GM23338 (cell line): ENCODE measurements around the gene MAPK8IP2. TPM values are rescaled to one million over a fixed set of nuclear protein-coding genes. Genes with fewer than 3 reads are reported as not detected.
A peak's percentile ranks its signal among the peaks of the same experiment; 100 is the strongest.
"Not testable (repeated sequence)": the region's sequence is repeated elsewhere in the genome, so short reads cannot be mapped to it uniquely, and the experiment has no call there.

ENCODE experiments used
- ATAC-seq: fragments of 200-7000 bp; cut with Tn5 transposase; 3 replicates; pipeline ENCODE4 v1.9.1; 2020
- DNase-seq: peaks from one replicate; pipeline ENCODE4 v3.0.0-alpha.2; 2015; ENCODE audit warnings: low spot score
- H2AFZ ChIP-seq: fragments of 200-600 bp; sonication (generic); 2 replicates; pipeline ENCODE4 v1.8.0; 2016; ENCODE audit warnings: antibody characterized with exemption, mild to moderate bottlenecking, moderate library complexity
- H3F3A ChIP-seq: fragments of 200-600 bp; sonication (generic); replicated peaks from 2 replicates; pipeline ENCODE4 v1.8.0; 2017; ENCODE audit warnings: antibody characterized with exemption, mixed run types, low read depth
- H3K27ac ChIP-seq: fragments of 200-600 bp; sonication (generic); 2 replicates; pipeline ENCODE4 v1.6.1; 2016; ENCODE audit warnings: low read depth
- H3K27me3 ChIP-seq: fragments of 200-600 bp; sonication (generic); 2 replicates; pipeline ENCODE4 v1.8.0; 2016; ENCODE audit warnings: mild to moderate bottlenecking, mixed run types, moderate library complexity; ENCODE audit not compliant: insufficient read depth
- H3K36me3 ChIP-seq: fragments of 200-600 bp; sonication (generic); 2 replicates; pipeline ENCODE4 v1.8.0; 2016; ENCODE audit warnings: mild to moderate bottlenecking; ENCODE audit not compliant: insufficient read depth
- H3K4me1 ChIP-seq: fragments of 200-600 bp; sonication (generic); 2 replicates; pipeline ENCODE4 v1.8.0; 2016; ENCODE audit warnings: mild to moderate bottlenecking, moderate library complexity; ENCODE audit not compliant: insufficient read depth
- H3K4me2 ChIP-seq: fragments of 200-600 bp; sonication (generic); 2 replicates; pipeline ENCODE4 v1.7.1; 2017; ENCODE audit warnings: mixed run types
- H3K4me3 ChIP-seq: fragments of 200-600 bp; sonication (generic); 2 replicates; pipeline ENCODE4 v1.6.1; 2016; ENCODE audit warnings: mixed run types
- H3K79me2 ChIP-seq: fragments of 200-600 bp; sonication (generic); replicated peaks from 2 replicates; pipeline ENCODE4 v1.8.0; 2017; ENCODE audit warnings: mild to moderate bottlenecking; ENCODE audit not compliant: insufficient read depth
- H3K9me2 ChIP-seq: fragments of 200-600 bp; sonication (generic); 2 replicates; pipeline ENCODE4 v1.8.0; 2017; ENCODE audit not compliant: insufficient read depth
- H4K20me1 ChIP-seq: fragments of 200-600 bp; sonication (generic); replicated peaks from 2 replicates; pipeline ENCODE4 v1.8.0; 2017; ENCODE audit warnings: mild to moderate bottlenecking; ENCODE audit not compliant: insufficient read depth
- H3K27ac Mint-ChIP-seq: 2 replicates; pipeline ENCODE4 v1.8.0; 2020; ENCODE audit warnings: inconsistent platforms, mild to moderate bottlenecking, moderate library complexity, mixed read lengths
- H3K27me3 Mint-ChIP-seq: 3 replicates; pipeline ENCODE4 v1.8.0; 2022; ENCODE audit warnings: low read depth, mild to moderate bottlenecking, moderate library complexity, mixed read lengths, inconsistent platforms; ENCODE audit not compliant: insufficient read depth, poor library complexity
- H3K36me3 Mint-ChIP-seq: 3 replicates; pipeline ENCODE4 v1.8.0; 2021; ENCODE audit warnings: low read depth, mild to moderate bottlenecking, inconsistent platforms, moderate library complexity, mixed read lengths
- H3K4me1 Mint-ChIP-seq: 3 replicates; pipeline ENCODE4 v1.8.0; 2020; ENCODE audit warnings: mild to moderate bottlenecking, inconsistent platforms, mixed read lengths
- H3K4me3 Mint-ChIP-seq: 3 replicates; pipeline ENCODE4 v1.8.0; 2021; ENCODE audit warnings: moderate library complexity, mild to moderate bottlenecking, inconsistent platforms, mixed read lengths
- H3K9me3 Mint-ChIP-seq: 3 replicates; pipeline ENCODE4 v1.8.0; 2020; ENCODE audit warnings: moderate library complexity, mild to moderate bottlenecking, inconsistent platforms, mixed read lengths
- CREB1 ChIP-seq: fragments of 250-450 bp; sonication (Bioruptor Pico); IDR thresholded peaks from 2 replicates; pipeline ENCODE4 v1.5.0; 2020; ENCODE audit warnings: low read depth, mild to moderate bottlenecking, moderate library complexity
- CTCF ChIP-seq, 2 experiments: fragments of 200-600 bp in 1 of 2; sonication (generic) in 1 of 2; conservative IDR thresholded peaks; 2 replicates each; pipeline versions ENCODE4 v1.5.1 to v1.6.1; 2016 to 2017; ENCODE audit warnings: antibody characterized with exemption in 2 of 2, low read depth in 2 of 2, mild to moderate bottlenecking in 2 of 2, moderate library complexity in 1 of 2
- EZH2 ChIP-seq: fragments of 200-600 bp; sonication (generic); IDR thresholded peaks from one replicate; pipeline ENCODE4 v1.8.0; 2017; ENCODE audit warnings: antibody characterized with exemption, mild to moderate bottlenecking, low read depth; ENCODE audit not compliant: unreplicated experiment
- JUNB ChIP-seq: IDR thresholded peaks from one replicate; pipeline ENCODE4 v1.6.1; 2016; ENCODE audit warnings: antibody characterized with exemption; ENCODE audit not compliant: unreplicated experiment
- NANOG ChIP-seq: IDR thresholded peaks from 2 replicates; pipeline ENCODE4 v1.6.1; 2016; ENCODE audit warnings: antibody characterized with exemption, borderline replicate concordance
- POLR2AphosphoS5 ChIP-seq: IDR thresholded peaks from 2 replicates; pipeline ENCODE4 v1.6.1; 2016; ENCODE audit warnings: antibody characterized with exemption, low read depth
- REST ChIP-seq: IDR thresholded peaks from one replicate; pipeline ENCODE4 v1.6.1; 2018; ENCODE audit warnings: antibody characterized with exemption; ENCODE audit not compliant: unreplicated experiment
- STAT1 ChIP-seq: IDR thresholded peaks from one replicate; pipeline ENCODE4 v1.6.1; 2016; ENCODE audit warnings: antibody characterized with exemption; ENCODE audit not compliant: unreplicated experiment
- ZNF331 ChIP-seq: fragments of 250-450 bp; sonication (Bioruptor Pico); IDR thresholded peaks from 2 replicates; pipeline ENCODE4 v1.5.0; 2020; ENCODE audit warnings: low read depth, mild to moderate bottlenecking, moderate library complexity
- polyA plus RNA-seq: library from polyadenylated mRNA; unstranded; fragments of >200 nt; fragmentation: Nextera tagmentation; extraction: Ambion mirVana; gene quantifications from 2 replicates; pipeline ENCODE4 v1.2.1, GENCODE V29; 2016
- total RNA-seq: library from RNA; depleted of rRNA; stranded (reverse); fragments of >200 nt; shearing (Covaris generic); gene quantifications from 2 replicates; pipeline ENCODE4 v1.2.3, GENCODE V29; 2014
- TF ChIP-seq, protein P1 (sequence below): fragments of 250-450 bp; sonication (Bioruptor Pico); IDR thresholded peaks from 2 replicates; pipeline ENCODE4 v1.5.0; 2020; ENCODE audit warnings: mild to moderate bottlenecking, moderate library complexity

MAPK8IP2 gene
- total and polyA plus RNA-seq, 2 experiments from 2014 or later: 0.15 to 3.5 TPM

GRCh38 chr22:50640296-50640695 lies 39.7 kb downstream of the MAPK8IP2 start:
- H3K9me3 Mint-ChIP-seq, H4K20me1 ChIP-seq, H3K27ac Mint-ChIP-seq, H3K9me2 ChIP-seq, ATAC-seq, H3K4me2 ChIP-seq, H3K4me3 ChIP-seq, H3K79me2 ChIP-seq, H2AFZ ChIP-seq, H3K4me3 Mint-ChIP-seq, H3K36me3 ChIP-seq, H3K27ac ChIP-seq, H3F3A ChIP-seq, DNase-seq, H3K36me3 Mint-ChIP-seq: not testable (repeated sequence)
- H3K27me3 Mint-ChIP-seq: peaks cover 11% of the 10 kb centered on the region
- Histone ChIP-seq H3K4me1 (peaks cover 14% of the 10 kb centered on the region), H3K27me3 (peaks cover 22% of the 10 kb centered on the region)
- peaks cover 21% of the 10 kb centered on the region for H3K4me1 Mint-ChIP-seq

- Histone ChIP-seq H3K79me2 (no peaks in the 10 kb centered on the region), H4K20me1 (no peaks in the 10 kb centered on the region), H3K4me2 (peak overlapping the region; percentile 61), H3K27me3 (peaks cover 30% of the 10 kb centered on the region), H3K27ac (no peak overlapping the region), H3F3A (peaks cover 8% of the 10 kb centered on the region; the same call in 1 of the 2 replicates), H3K4me3 (peak overlapping the region; percentile 40), H2AFZ (peak overlapping the region; percentile 85), H3K4me1 (peaks cover 14% of the 10 kb centered on the region), H3K36me3 (no peaks in the 10 kb centered on the region), H3K9me2 (no peaks in the 10 kb centered on the region)
- ATAC-seq: no peak; the same call in 2 of the 3 replicates
- Mint-ChIP-seq H3K27me3 (peaks cover 11% of the 10 kb centered on the region), H3K9me3 (peaks cover 4% of the 10 kb centered on the region; the same call in 2 of the 3 replicates), H3K4me3 (no peak overlapping the region), H3K4me1 (peaks cover 21% of the 10 kb centered on the region), H3K36me3 (no peaks in the 10 kb centered on the region), H3K27ac (no peak overlapping the region)
- no peak for DNase-seq
- TF ChIP-seq, protein P1, sequence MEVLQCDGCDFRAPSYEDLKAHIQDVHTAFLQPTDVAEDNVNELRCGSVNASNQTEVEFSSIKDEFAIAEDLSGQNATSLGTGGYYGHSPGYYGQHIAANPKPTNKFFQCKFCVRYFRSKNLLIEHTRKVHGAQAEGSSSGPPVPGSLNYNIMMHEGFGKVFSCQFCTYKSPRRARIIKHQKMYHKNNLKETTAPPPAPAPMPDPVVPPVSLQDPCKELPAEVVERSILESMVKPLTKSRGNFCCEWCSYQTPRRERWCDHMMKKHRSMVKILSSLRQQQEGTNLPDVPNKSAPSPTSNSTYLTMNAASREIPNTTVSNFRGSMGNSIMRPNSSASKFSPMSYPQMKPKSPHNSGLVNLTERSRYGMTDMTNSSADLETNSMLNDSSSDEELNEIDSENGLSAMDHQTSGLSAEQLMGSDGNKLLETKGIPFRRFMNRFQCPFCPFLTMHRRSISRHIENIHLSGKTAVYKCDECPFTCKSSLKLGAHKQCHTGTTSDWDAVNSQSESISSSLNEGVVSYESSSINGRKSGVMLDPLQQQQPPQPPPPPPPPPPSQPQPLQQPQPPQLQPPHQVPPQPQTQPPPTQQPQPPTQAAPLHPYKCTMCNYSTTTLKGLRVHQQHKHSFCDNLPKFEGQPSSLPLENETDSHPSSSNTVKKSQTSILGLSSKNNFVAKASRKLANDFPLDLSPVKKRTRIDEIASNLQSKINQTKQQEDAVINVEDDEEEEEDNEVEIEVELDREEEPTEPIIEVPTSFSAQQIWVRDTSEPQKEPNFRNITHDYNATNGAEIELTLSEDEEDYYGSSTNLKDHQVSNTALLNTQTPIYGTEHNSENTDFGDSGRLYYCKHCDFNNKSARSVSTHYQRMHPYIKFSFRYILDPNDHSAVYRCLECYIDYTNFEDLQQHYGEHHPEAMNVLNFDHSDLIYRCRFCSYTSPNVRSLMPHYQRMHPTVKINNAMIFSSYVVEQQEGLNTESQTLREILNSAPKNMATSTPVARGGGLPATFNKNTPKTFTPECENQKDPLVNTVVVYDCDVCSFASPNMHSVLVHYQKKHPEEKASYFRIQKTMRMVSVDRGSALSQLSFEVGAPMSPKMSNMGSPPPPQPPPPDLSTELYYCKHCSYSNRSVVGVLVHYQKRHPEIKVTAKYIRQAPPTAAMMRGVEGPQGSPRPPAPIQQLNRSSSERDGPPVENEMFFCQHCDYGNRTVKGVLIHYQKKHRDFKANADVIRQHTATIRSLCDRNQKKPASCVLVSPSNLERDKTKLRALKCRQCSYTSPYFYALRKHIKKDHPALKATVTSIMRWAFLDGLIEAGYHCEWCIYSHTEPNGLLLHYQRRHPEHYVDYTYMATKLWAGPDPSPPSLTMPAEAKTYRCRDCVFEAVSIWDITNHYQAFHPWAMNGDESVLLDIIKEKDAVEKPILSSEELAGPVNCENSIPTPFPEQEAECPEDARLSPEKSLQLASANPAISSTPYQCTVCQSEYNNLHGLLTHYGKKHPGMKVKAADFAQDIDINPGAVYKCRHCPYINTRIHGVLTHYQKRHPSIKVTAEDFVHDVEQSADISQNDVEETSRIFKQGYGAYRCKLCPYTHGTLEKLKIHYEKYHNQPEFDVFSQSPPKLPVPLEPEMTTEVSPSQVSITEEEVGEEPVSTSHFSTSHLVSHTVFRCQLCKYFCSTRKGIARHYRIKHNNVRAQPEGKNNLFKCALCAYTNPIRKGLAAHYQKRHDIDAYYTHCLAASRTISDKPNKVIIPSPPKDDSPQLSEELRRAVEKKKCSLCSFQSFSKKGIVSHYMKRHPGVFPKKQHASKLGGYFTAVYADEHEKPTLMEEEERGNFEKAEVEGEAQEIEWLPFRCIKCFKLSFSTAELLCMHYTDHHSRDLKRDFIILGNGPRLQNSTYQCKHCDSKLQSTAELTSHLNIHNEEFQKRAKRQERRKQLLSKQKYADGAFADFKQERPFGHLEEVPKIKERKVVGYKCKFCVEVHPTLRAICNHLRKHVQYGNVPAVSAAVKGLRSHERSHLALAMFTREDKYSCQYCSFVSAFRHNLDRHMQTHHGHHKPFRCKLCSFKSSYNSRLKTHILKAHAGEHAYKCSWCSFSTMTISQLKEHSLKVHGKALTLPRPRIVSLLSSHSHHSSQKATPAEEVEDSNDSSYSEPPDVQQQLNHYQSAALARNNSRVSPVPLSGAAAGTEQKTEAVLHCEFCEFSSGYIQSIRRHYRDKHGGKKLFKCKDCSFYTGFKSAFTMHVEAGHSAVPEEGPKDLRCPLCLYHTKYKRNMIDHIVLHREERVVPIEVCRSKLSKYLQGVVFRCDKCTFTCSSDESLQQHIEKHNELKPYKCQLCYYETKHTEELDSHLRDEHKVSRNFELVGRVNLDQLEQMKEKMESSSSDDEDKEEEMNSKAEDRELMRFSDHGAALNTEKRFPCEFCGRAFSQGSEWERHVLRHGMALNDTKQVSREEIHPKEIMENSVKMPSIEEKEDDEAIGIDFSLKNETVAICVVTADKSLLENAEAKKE (CRISPR knock-in tag): no peak
- TF ChIP-seq POLR2AphosphoS5 (no peak), ZNF331 (CRISPR knock-in tag) (no peak), CTCF (conservative IDR thresholded peaks at IDR 0.05; ENCODE audit: low read depth in 2 of 2) (no peak), REST (no peak), EZH2 (no peak), NANOG (no peak), JUNB (no peak), CREB1 (CRISPR knock-in tag) (no peak), STAT1 (no peak)
Observed at GRCh38 chr22:50640857-50641647, 40.5 kb downstream of the MAPK8IP2 start.
